Cardiac septum (tissue), 1 donor: ENCODE measurements around the gene ELMO3. TPM values are rescaled to one million over a fixed set of nuclear protein-coding genes. Genes with fewer than 3 reads are reported as not detected.

Source experiments
- DNase-seq: peaks from one replicate; pipeline ENCODE4 v3.0.0-alpha.2; 2020; ENCODE audit warnings: low spot score
- intact Hi-C: fragments of 100-400 bp; cut with DNase I; formaldehyde crosslinking; loops from one replicate; pipeline ENCODE4 v1.14.0; 2022
- total RNA-seq: library from RNA; stranded (reverse); fragmentation: NEBNext Ultra II Directional; extraction: Animal tissue kit (Norgen Biotek cat#: 25700); gene quantifications from one replicate; pipeline ENCODE4 v1.2.1, GENCODE V29; 2021
- donor health status: DM: no; HTN: no; CAD: no.

The ELMO3 gene
- total RNA-seq, 1 donor from 2014 or later, result 0.92 TPM

GRCh38 chr16:67191411-67191994, 7.4 kb upstream of the ELMO3 start:
- intact Hi-C loops, result no loop called here
- no peak for DNase-seq

DNA sequence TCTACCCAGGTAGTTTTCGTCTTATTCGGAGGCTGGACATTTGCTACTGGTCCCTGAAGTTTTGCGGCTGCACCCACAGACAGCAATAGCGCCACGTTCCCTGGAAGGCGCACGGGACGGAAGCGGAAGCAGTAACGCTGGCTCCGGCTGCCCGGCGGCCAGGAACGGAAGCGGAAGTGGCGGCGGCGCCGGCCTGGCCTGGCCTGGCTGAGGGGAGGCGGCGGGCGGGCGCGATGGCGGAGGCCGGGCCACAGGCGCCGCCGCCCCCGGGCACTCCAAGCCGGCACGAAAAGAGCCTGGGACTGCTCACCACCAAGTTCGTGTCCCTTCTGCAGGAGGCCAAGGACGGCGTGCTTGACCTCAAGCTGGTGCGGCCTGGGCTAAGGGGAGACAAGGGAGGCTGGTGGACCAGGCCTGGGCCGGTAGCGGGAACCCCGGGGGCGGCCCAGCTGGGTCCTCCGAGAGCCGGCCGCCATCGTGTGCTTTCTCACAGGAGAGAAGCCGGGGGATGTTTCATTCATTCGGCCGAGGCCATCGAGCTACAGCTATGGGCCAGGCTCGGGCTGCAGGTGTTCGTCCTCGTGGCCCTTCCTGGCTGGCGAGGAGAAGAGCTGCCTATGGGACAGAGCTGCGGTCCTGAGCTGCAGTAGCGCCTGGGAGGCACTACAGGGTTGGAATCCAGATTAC, 6.8 kb upstream of the ELMO3 start, which contains the start of gene E2F4:
Gene E2F4, plus strand, starts transcription at position 161 of the 687 bp plus-strand sequence. Its CDS starts 73 bp downstream, at position 234.
- intact Hi-C loops, result loop anchor here (1.0 kb wide), 1 partner anchor 34 kb away; no protein-coding TSS in a partner anchor
- peak; percentile 96 for DNase-seq

- intact Hi-C loops, result loop anchor here (1.0 kb wide), 1 partner anchor 33 kb away; no protein-coding TSS in a partner anchor
- DNase-seq, result no peak
These were observed 6.1 kb upstream of the ELMO3 start for GRCh38 chr16:67192781-67193361.

DNA sequence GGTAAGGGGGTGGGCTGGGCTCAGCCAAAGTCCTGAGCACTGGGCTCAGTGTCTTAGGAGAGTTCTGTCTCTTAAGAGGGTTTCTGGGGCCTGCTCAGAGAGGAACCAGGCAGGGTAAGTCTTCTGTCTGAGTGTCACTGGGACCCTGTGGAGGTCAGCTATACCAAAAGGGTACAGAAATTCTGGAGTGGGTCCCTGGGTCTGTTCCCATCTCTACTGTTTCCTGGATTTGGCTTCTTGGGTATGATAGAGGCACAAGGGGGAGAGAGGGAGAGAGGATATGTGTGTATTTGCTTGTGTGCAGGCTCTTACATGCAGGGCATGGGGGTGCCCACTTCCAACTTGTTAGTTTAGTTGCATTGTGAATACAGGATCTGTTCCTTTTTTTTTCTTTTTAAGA, 5.4 kb upstream of the ELMO3 start:
- intact Hi-C loops, result no loop called here
- DNase-seq, result no peak

DNA sequence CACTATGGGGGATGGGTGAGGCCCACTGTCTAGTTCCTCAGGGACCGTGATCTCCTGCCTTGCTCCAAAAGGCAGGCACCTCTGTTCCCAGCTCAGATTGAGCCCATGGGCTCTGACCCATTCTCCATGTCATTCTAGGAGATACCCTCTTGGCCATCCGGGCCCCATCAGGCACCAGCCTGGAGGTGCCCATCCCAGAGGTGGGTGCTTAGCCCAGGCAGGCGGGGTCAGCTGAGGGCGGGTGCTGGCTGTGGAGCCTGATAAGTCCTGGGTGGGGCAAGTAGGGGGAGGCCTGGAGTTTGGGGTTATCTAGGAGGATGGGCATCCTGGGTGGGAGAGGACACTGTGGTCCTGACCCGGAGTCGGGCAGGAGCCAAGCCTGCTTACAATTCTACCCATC, 4.7 kb upstream of the ELMO3 start:
- intact Hi-C loops, result no loop called here
- DNase-seq, result no peak

DNA sequence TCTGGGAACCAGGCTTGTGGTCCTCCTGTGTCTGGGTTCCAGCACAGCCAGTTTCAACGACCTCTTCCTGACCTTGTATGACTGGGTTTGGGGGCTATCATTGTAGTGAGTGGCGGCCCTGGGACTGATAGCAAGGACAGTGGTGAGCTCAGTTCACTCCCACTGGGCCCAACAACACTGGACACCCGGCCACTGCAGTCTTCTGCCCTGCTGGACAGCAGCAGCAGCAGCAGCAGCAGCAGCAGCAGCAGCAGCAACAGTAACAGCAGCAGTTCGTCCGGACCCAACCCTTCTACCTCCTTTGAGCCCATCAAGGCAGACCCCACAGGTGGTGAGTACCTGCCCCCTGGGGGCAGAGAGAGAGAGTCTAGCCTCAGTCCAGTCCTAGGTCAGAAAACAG, 3.3 kb upstream of the ELMO3 start:
- intact Hi-C loops, result no loop called here

GRCh38 chr16:67196881-67197280, 2.0 kb upstream of the ELMO3 start:
- intact Hi-C loops, result no loop called here
- no peak for DNase-seq

More for the DNA sequence above, 3.3 kb upstream of the ELMO3 start:
- DNase-seq, result no peak

GRCh38 chr16:67197704-67198103, 1.2 kb upstream of the ELMO3 start:
- intact Hi-C loops, result no loop called here
- no peak for DNase-seq

GRCh38 chr16:67198238-67198734, 645 bp upstream of the ELMO3 start:
- no peak for DNase-seq
- intact Hi-C loops, result no loop called here

GRCh38 chr16:67199808-67200198, 872 bp downstream of the ELMO3 start:
- DNase-seq, result no peak
- intact Hi-C loops, result no loop called here

- intact Hi-C loops, result no loop called here
- no peak for DNase-seq
These were observed 1.6 kb downstream of the ELMO3 start for GRCh38 chr16:67200491-67200890.

DNA sequence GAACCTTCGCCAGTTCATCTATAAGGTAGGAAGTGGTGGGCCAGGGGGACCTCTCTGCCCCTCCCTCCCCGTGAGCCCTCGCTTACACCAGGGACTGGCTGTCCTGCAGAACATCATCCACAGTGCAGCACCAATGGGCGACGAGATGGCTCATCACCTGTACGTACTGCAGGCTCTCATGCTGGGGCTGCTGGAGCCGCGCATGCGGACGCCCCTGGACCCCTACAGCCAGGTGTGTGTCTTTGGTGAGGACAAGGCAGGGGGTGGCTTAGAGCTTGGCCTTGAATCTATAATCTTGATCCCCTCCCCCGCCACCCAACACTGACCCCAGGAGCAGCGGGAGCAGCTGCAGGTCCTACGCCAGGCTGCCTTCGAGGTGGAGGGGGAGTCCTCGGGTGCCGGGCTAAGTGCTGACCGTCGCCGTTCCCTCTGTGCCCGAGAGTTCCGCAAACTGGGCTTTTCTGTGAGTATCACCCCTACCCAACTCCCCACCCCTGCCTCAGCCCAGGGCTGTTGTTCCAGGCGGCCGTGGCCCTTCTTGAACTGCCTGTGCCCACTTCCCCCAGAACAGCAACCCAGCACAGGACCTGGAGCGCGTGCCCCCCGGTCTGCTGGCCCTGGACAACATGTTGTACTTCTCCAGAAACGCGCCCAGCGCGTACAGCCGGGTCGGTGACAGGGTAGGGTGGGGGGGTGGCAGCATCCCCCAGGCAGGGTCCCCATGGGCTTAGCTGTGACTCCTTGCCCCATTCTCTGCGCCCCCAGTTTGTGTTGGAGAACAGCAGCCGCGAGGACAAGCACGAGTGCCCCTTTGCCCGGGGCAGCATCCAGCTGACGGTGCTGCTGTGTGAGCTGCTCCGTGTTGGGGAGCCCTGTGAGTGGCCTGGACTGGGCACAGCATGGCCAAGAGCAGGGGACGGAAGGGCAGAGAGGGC, 2.7 kb downstream of the ELMO3 start:
- no peak for DNase-seq
- intact Hi-C loops, result no loop called here

- intact Hi-C loops, result no loop called here
- no peak for DNase-seq
These were observed 3.5 kb downstream of the ELMO3 start for GRCh38 chr16:67202426-67202825.

DNA sequence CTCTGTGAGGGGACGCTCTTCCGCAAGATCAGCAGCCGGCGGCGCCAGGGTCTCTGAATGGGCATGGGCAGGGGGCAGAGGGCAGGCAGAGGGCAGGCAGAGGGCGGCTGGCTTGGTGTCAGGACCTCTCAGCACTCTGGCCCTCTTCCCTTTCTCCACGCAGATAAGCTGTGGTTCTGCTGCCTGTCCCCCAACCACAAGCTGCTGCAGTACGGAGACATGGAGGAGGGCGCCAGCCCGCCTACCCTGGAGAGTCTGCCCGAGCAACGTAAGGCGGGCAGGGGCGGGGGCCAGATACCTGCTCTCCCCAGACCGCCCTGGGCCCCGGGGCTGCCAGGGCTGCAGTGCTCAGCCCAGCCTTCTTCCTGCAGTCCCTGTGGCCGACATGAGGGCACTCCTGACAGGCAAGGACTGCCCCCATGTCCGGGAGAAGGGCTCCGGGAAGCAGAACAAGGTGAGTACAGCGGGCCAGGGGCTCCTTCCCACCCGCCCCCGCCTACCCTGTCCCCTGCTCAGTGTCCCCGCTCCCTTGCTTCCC, 4.1 kb downstream of the ELMO3 start:
- no peak for DNase-seq
- intact Hi-C loops, result no loop called here

- DNase-seq, result no peak
- intact Hi-C loops, result no loop called here
These were observed 5.1 kb downstream of the ELMO3 start for GRCh38 chr16:67204076-67204475.

- intact Hi-C loops, result no loop called here
- no peak for DNase-seq
These were observed 7.4 kb downstream of the ELMO3 start for GRCh38 chr16:67206129-67206837.

GRCh38 chr16:67206838-67207248, 7.9 kb downstream of the ELMO3 start:
- intact Hi-C loops, result no loop called here
- DNase-seq, result no peak

DNA sequence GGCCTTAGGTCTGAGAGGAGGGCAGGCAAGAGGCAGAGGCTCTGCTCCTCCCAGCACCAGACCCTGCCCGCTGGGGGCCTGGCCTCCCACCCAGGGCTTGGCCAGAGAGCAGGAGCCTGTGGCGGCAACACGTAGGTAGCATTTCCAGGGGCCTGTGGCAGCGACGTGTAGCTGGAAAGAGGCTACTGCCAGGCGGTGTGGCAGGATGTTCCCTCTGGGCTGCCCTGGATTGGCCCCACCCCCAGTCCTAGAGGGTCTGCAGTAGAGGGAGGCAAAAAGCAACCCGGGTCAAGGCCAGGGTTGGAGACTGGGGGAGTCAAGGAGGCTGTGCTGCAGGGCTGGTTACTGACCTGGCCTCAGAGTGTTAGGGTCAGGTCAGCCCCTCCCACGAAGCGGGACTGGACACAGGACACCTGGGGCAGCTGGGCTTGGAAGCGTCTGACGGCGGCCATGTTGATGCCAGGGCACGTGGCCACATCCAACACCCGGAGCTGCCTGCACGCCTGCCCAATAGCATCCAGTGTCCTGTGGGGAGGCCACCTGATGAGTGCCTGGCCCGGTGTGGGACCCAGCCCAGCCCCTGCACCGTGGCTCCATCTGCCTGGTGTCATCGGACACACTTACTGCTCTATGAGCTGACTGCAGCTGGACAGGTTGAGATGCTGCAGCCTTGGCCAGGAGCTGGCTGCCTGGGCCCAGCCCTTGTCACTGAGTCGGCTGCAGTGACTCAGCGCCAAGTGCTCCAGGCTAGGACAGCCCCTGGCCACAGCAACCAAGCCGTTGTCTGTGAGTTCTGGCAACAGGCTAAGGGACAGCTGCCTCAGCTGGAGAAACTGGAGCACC, 8.5 kb downstream of the ELMO3 start:
- intact Hi-C loops, result no loop called here
- no peak for DNase-seq
